ENCODE results near the gene MYO18B.

GRCh38 chr22:25697978-25698377 is 44.0 kb upstream of the MYO18B start:
- TF ChIP-seq CEBPB (IDR thresholded peaks at IDR 0.05) (no peak), TEAD4 (IDR thresholded peaks at IDR 0.05) (no peak), RAD21 (IDR thresholded peaks at IDR 0.05; ENCODE audit: low read depth) (no peak), TAF1 (IDR thresholded peaks at IDR 0.05; ENCODE audit: low read depth) (no peak), MAX (IDR thresholded peaks at IDR 0.05) (no peak), EGR1 (IDR thresholded peaks at IDR 0.05) (no peak)
